ENCODE results near the gene ABCC8. TPM values are rescaled to one million over a fixed set of nuclear protein-coding genes. Genes with fewer than 3 reads are reported as not detected.

ABCC8 gene
- polyA plus RNA-seq, 1 of the 3 experiments (the other 2 are of a cell fraction) = 1.1 TPM

DNA sequence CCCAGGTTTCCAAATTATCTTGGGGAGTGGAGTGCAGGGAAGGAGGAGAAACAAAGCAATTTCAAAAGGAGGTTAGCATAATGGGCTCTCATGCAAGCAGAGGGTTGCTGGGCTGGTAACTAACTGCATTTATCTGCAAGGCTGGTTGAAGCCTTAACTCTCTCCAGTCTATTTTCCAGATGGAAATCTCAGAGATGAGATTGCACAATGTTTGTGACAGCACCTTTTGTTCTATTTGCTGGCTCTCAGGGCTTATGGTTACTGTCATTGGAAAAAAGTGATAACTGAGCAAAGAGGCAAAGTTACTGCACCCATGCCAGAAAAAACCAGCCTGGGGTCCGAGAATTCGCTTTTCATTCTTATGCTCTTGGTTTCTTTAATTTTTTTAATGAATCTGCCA, 33.2 kb downstream of the ABCC8 start:
- CTCF ChIA-PET = no interaction called here
- 60% methylated on average over 2 of the region's 2 CpGs for WGBS (ENCODE audit: low lambda C conversion rate)

More for the DNA sequence above, 33.2 kb downstream of the ABCC8 start:
- no peak overlapping the region for H3K27ac ChIP-seq (ENCODE audit: low read depth in 2 of 2, low read length in 1 of 2)
- no peaks in the 10 kb centered on the region for H3F3A ChIP-seq (replicated peaks; ENCODE audit: insufficient read depth)
- H3K9me3 ChIP-seq = no peaks in the 10 kb centered on the region
- no peaks in the 10 kb centered on the region for H3K36me3 ChIP-seq (replicated peaks in 1 of 2; ENCODE audit: control insufficient read depth in 1 of 2, insufficient read depth in 2 of 2, low read length in 1 of 2)
- DNase-seq = no peak
- H2AFZ ChIP-seq (ENCODE audit: low read depth) = no peak overlapping the region
- no peak overlapping the region for H3K4me2 ChIP-seq
- POLR2A ChIA-PET = no interaction called here
- H3K9ac ChIP-seq = no peak overlapping the region
- TF ChIP-seq FOXM1 (IDR thresholded peaks at IDR 0.05; ENCODE audit: low read depth) (no peak), NFIC (IDR thresholded peaks at IDR 0.05; ENCODE audit: borderline replicate concordance) (no peak), EP300 (IDR thresholded peaks at IDR 0.05; ENCODE audit: borderline replicate concordance in 1 of 2, low read depth in 1 of 2, low read length in 1 of 2) (no peak), FOSL2 (IDR thresholded peaks at IDR 0.05; ENCODE audit: borderline replicate concordance, low read depth) (no peak), JUND (IDR thresholded peaks at IDR 0.05) (no peak), SIN3A (IDR thresholded peaks at IDR 0.05; ENCODE audit: borderline replicate concordance, low read depth, low read length) (no peak), EZH2phosphoT487 (IDR thresholded peaks at IDR 0.05; ENCODE audit: borderline replicate concordance, low read depth) (no peak), PBX3 (IDR thresholded peaks at IDR 0.05) (no peak), RXRA (IDR thresholded peaks at IDR 0.05; ENCODE audit: borderline replicate concordance, low read depth) (no peak), FOXJ3 (CRISPR knock-in tag; IDR thresholded peaks at IDR 0.05) (no peak), CTCF (IDR thresholded peaks at IDR 0.05) (no peak), RCOR1 (IDR thresholded peaks at IDR 0.05; ENCODE audit: low read length) (no peak), MXI1 (IDR thresholded peaks at IDR 0.05; ENCODE audit: low read depth, low read length) (no peak), GATA2 (CRISPR knock-in tag; IDR thresholded peaks at IDR 0.05) (no peak)
- TF ChIP-seq, protein P1, sequence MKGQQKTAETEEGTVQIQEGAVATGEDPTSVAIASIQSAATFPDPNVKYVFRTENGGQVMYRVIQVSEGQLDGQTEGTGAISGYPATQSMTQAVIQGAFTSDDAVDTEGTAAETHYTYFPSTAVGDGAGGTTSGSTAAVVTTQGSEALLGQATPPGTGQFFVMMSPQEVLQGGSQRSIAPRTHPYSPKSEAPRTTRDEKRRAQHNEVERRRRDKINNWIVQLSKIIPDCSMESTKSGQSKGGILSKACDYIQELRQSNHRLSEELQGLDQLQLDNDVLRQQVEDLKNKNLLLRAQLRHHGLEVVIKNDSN (IDR thresholded peaks at IDR 0.05; ENCODE audit: borderline replicate concordance, low read depth) = no peak
- TF ChIP-seq, protein P2, sequence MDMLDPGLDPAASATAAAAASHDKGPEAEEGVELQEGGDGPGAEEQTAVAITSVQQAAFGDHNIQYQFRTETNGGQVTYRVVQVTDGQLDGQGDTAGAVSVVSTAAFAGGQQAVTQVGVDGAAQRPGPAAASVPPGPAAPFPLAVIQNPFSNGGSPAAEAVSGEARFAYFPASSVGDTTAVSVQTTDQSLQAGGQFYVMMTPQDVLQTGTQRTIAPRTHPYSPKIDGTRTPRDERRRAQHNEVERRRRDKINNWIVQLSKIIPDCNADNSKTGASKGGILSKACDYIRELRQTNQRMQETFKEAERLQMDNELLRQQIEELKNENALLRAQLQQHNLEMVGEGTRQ (IDR thresholded peaks at IDR 0.05; ENCODE audit: borderline replicate concordance, low read depth, low read length) = no peak
- TF ChIP-seq, protein P3, sequence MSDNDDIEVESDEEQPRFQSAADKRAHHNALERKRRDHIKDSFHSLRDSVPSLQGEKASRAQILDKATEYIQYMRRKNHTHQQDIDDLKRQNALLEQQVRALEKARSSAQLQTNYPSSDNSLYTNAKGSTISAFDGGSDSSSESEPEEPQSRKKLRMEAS (IDR thresholded peaks at IDR 0.05; ENCODE audit: low read depth) = no peak
- H3K27me3 ChIP-seq (ENCODE audit: insufficient read depth) = no peaks in the 10 kb centered on the region; the same call in none of the 2 replicates
- H3K9me2 ChIP-seq = no peaks in the 10 kb centered on the region
- H3K79me2 ChIP-seq (ENCODE audit: insufficient read depth) = no peaks in the 10 kb centered on the region
- no peaks in the 10 kb centered on the region for H4K20me1 ChIP-seq (ENCODE audit: insufficient read depth)
- no peaks in the 10 kb centered on the region for H3K4me1 ChIP-seq (ENCODE audit: control insufficient read depth in 1 of 2, insufficient read depth in 2 of 2, low read depth in 1 of 2, low read length in 1 of 2)
- H3K4me3 ChIP-seq (ENCODE audit: low read depth in 2 of 2, low read length in 1 of 2) = no peak overlapping the region

All from SK-N-SH (cell line).